Measurements from ENCODE around the gene COL15A1.

GRCh38 chr9:98998441-98999151 is 54.9 kb downstream of the COL15A1 start:
- TF ChIP-seq CTCF (IDR thresholded peaks at IDR 0.05) (peak; percentile 90), ZFX (IDR thresholded peaks at IDR 0.05; ENCODE audit: borderline replicate concordance) (no peak)
